HG03558 (cell line): ENCODE measurements around the gene NLRP5.
"Not testable (repeated sequence)": the region's sequence is repeated elsewhere in the genome, so short reads cannot be mapped to it uniquely, and the experiment has no call there.

Experiments
- ATAC-seq: cut with Tn5 transposase; IDR thresholded peaks from one replicate; pipeline ENCODE4 v1.9.1; 2021; ENCODE audit warnings: moderate number of reproducible peaks; ENCODE audit not compliant: unreplicated experiment; ENCODE audit errors: extremely low read depth

Gene NLRP5

DNA sequence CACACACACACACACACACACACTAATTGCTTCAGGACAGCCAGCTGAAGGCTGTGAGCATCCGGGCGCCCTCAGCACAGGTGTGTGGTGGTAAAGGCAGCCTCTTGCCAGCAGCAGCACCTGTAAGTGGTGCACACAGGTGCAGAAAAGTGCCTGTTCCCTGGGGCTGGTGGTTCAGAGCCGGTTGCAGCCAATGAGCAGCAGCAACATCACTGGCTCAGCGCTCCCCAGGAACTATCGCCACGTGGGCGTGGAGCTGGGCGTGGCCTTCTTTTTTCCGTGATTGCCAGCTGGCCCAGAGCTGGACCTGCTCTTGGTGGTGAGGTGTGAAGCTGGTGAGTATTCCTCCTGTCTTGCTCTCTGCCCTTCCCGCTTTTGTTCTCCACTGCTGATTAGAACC is at the start of gene NLRP5:
Gene NLRP5, plus strand, starts transcription at position 289 of the 400 bp plus-strand sequence.
- ATAC-seq = no peak

DNA sequence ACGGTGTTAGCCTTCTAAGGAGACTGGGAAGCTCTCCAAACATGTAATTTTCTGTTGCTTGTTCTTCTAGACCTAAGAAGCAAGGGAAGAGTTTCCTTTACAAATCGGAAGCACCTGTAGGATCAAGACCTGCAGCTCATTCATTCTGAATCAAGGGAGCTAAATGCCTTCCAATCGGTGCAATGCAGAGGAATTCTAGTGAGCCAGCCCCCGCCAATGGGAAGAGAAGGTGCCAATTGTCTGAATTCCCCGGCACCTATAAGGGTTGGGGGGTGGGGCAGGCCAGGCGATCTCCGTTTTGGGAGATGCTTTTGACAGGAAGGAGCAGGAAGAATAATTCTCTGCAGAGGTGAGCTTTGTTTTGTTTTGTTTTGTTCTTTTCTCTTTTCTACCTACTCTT is 47.4 kb upstream of the NLRP5 start:
- no peak for ATAC-seq

DNA sequence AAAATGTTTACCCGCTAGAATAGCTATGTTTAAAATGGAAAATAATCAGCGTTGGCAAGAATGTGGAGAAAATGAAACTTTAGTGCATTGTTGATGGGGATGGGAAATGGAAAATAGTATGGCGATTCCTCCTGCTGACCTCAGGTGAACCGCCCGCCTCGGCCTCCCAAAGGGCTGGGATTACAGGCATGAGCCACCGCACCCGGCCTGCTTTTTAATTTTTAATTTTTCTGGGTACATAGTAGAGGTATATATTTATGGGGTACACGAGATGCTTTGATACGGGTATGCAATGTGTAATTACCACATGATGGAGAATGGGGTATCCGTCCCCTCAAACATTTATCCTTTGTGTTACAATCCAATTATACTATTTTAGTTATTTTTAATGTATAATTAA is 46.3 kb upstream of the NLRP5 start:
- no peak for ATAC-seq

DNA sequence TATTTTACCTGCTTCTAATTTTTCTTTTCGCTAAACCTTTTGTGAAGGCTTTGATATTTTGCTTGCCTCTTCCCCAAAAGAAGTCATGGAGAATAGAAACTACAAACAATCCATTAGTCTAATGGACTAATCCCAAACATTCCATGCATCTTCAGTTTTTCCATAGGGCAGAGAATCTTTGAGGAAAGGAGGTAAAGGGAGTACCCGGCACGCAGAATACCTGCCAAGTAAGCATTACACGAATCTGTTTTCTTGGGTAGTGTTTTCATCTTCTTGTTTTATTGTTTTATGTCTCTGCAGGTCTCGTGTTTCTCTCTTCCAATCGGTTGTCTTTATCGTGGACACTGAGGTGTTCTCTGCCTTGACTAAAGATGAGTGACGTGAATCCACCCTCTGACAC is 39.0 kb upstream of the NLRP5 start, which contains the start of gene NLRP8:
Gene NLRP8, plus strand, starts transcription at position 301 of the 400 bp plus-strand sequence.
- ATAC-seq = no peak

DNA sequence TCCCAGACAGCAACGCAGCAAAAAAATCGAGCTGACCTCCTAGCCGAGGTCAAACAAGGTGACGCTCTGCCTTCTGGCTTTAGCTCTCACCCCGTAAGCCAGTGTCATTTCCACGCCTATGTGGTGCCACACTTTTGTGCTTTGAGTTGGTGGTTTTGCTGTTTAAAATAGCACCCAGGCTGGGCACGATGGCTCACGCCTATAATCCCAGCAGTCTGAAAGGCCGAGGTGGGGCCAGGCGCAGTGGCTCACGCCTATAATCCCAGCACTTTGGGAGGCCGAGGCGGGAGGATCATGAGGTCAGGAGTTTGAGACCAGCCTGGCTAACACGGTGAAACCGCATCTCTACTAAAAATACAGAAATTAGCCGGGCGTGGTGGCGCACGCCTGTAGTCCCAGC is 36.0 kb upstream of the NLRP5 start:
- not testable (repeated sequence) for ATAC-seq

DNA sequence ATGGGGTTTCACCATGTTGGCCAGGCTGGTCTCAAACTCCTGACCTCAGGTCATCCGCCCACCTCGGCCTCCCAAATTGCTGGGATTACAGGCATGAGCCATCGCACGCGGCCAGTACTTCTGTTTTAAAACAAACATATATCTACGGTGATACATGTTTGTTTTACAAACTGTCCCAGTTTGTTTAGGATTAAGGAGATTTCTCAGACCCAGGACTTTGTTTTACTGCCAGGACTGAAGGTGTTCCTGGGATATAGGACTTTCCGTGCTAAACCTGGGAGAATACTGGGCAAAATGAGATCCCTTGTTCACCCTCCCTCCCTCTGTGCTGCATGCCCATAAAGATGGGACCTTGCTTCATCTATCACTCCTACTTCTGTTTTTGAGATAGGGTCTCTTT is 30.1 kb upstream of the NLRP5 start:
- ATAC-seq = no peak

DNA sequence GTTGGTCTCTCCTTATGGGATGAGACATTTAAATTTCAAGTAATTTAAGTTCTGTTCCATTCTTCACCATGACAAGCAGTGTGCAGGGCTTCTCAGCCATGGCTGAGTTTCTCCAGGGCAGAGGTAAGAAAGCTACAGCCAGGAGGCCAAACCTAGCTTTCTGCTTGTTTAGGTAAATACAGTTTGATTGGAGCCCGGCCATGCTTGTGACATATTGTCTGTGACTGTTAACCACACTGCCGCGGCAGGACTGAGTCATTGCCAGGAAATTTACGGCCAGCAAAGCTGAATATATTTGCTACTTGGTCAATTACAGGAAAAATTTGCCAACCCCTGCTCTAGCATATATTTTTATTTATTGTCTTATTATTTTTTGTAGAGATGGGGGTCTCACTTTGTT is 28.2 kb upstream of the NLRP5 start:
- ATAC-seq = no peak

DNA sequence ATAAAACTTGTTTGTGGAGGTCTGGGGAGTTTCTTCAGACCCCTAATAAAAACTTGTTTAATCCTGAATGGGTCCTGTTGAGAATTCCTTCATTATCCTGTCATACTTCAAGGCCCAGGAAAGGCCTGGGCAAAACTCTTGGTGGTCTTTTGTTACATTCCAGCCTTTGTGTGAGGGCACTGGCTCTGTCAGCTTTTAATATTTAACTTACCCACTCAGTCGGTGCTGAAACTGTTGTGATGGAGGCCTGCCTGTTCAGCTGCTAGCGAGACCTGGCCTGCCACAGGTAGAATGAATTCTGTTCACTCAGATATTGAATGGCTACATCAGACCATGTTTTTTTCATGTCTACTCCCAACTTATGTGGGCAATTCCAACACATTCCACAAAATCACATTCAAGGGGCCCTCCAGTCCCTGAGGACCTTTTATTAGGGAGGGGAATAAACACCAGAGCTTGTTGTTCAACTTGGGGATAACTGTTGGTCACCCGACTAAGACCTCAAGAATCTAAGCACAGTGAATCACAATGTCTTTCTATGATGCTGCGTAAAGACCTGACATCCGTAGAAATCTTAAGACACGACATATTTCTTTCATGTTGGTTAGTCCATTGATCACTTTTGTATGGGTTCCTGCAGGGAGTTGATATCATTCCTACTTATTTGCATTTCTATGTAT is 26.4 kb upstream of the NLRP5 start:
- no peak for ATAC-seq

DNA sequence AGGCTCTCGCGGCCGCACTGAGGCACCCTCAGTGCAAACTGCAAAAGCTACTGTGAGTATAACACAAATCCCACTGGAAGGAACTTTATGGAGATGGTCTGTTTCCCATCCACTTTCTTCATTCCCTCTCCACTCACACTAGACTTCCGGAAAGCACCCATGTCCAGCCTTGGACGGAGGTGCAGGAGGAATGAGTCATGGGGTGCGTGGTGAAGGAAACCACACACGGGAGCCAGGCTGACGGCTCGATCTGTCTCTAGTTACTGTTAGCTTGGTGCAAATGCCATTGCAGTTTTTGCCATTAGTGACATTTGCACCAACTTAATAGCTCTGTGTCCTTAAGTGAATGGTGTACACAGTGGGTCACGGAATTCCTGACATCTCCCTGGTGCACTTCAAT is 24.4 kb upstream of the NLRP5 start:
- no peak for ATAC-seq

DNA sequence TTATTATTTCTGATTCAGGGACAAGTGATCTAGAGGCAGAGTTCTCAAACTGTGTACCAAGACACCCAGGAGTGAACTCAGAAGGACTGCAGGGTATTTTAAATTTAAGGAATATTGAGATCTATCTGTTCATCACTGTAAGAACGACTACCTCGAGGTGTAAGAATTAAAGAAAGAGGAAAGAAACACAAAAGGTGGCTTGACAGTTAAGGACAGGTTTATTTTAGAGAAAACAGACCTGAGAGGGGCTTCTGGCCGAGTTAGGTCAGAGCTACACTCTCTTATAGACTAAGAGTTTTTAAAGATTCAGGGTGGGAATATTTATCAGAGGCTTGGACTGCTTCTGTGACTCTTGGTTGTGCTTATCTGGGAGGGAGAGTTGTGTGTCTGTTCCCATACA is 12.6 kb upstream of the NLRP5 start:
- no peak for ATAC-seq

DNA sequence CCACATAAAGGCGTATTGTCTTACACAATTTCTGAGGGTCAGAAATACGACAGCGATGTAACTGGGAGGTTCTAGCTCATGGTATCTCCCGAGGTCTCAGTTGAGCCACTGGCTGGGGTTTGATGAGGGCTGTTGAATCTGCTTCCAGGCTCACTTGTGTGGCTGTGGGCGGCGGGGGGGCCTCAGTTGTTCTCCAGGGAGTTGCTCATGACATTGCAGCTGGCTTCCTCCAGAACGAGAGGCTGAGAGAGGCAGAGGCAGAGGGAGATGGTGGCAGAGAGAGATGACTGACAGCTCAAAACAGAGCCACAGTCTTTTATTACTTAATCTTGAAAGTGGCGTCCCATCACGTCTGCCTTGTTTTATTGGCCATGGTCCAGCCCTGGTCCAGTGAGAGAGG is 6.2 kb upstream of the NLRP5 start:
- no peak for ATAC-seq

DNA sequence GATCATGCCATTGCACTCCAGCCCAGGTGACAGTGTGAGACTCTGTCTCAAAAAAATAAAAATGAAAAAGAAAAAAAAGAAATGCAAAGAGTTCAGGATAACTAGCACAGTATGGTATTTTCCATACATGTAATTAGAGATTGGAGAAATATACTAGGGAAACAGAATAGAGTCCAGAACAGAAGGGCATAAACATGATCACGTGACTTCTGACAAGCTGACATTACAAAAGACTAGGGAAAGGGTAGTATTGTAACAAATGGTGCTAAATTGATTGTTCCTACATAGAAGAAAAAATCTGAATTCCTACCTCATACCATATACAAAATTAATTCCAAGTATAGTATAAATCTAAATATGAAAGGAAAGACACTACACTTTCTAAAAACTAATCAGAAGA is 1.3 kb upstream of the NLRP5 start:
- no peak for ATAC-seq

DNA sequence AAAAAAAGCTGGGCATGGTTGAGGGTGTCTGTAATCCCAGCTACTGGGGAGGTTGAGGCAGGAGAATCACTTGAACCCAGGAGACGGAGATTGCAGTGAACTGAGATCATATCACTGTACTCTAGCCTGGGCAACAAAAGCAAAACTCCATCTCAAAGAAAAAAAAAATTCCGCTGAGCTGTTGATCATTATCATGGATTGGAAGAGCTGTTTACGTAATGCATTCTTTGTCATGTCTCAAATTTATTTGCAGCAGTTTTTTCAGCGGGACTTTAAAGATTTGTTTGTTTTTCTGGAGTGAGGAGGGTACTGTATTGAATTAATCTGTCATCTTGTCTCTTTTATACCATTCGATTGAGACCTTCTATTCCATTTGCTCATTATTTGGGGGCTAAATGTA is 4.3 kb downstream of the NLRP5 start:
- ATAC-seq = no peak

DNA sequence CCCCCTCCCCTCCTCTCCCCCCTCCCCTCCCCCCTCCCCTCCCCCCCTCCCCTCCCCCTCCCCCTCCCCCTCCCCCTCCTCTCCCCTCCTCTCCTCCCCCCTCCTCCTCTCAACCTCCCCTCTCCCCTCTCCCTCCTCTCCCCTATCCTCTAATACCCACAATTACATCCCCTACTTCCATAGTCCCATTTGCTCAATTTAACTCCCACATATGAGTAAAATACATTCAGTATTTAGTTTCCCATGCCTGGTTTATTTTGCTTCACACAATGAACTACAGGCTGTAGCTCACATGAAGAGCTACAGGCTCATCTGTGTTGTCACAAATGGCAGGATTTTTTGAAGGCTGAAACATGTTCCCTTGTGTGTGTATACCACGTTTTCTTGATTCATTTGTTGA is 6.9 kb downstream of the NLRP5 start:
- no peak for ATAC-seq

DNA sequence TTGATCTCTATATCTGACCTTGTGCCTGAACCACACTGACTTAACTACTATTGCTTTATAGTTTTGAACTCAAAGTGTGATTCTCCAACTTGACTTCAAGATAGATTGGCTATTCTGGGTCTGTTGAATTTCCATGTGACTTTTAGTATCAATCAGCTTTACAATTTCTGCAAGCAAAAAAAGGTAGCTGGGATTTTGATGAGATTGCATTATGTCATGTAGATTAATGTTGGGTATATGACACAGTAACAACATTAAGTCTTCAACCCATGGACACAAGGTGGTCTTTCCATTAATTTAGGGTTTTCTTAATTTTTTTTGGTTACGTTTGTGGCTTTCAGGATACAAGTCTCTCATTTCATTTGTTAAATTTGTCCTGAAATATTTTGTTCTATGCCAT is 28.2 kb downstream of the NLRP5 start:
- no peak for ATAC-seq

DNA sequence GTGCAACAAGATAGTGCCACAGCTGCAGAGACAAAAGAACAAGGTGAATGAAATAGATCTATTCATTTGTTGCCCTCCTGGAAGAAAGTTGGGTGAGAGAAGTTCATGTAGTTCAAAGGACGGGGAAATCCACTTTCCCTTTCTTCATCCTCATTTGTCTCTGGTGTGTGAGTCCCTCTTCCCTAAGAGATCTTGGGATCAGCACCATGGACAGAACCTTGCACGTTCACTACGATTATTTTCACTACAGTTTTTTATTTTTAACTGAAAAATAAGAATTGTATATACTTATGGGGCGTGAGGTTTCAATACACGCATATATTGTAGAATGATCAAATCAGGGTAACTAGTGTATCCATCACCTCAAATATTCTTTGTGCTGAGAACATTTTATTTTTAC is 29.2 kb downstream of the NLRP5 start:
- ATAC-seq = no peak

DNA sequence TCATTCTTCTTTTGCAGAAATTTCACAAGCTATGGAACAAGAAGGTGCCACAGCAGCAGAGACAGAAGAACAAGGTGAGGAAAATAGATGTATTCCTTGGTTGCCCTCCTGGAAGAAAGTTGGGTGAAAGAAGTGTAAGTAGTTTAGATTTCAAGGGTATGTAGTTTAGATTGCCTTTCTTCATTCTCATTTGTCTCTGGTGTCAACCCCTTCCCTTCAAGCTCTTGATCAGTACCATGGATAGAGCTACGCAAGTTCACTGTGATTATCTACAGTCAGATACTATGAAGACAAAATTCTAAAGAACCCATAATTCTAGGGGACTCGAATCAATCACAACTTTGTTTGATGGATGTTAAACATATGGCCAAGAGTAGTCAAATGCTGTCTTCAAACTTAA is 32.8 kb downstream of the NLRP5 start:
- ATAC-seq = not testable (repeated sequence)

DNA sequence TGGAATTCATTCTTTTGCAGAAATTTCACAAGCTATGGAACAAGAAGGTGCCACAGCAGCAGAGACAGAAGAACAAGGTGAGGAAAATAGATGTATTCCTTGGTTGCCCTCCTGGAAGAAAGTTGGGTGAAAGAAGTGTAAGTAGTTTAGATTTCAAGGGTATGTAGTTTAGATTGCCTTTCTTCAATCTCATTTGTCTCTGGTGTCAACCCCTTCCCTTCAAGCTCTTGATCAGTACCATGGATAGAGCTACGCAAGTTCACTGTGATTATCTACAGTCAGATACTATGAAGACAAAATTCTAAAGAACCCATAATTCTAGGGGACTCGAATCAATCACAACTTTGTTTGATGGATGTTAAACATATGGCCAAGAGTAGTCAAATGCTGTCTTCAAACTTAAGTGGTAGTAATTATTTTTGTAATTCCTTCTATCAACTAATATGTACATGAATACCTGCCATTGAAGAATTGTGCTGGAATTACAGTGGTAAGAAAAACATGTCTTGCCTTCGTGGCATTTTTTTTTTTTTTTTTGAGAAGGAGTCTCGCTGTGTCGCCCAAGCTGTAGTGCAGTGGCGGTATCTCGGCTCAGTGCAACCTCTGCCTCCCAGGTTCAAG is 33.9 kb downstream of the NLRP5 start:
- ATAC-seq = not testable (repeated sequence)

DNA sequence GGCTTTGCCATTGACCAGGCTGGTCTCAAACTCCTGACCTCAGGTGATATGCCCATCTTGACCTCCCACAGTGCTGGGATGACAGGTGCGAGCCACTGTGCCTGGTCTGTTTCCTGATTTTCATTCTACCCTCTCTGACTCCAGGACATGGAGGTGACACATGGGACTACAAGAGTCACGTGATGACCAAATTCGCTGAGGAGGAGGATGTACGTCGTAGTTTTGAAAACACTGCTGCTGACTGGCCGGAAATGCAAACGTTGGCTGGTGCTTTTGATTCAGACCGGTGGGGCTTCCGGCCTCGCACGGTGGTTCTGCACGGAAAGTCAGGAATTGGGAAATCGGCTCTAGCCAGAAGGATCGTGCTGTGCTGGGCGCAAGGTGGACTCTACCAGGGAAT is 40.2 kb downstream of the NLRP5 start:
- no peak for ATAC-seq

DNA sequence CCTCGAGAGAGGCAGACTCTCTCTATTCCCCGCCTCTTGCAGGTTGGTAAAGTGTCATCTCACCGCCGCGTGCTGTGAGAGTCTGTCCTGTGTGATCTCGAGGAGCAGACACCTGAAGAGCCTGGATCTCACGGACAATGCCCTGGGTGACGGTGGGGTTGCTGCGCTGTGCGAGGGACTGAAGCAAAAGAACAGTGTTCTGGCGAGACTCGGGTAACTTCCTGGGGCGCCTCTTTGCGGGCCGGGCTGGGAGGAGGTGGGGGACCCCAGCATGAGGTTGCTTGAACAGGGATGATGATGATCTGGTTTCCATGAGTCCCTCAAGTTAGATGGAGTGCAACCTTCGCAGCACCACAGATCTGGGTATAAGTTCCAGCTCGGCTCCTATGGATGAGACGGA is 67.0 kb downstream of the NLRP5 start:
- no peak for ATAC-seq

DNA sequence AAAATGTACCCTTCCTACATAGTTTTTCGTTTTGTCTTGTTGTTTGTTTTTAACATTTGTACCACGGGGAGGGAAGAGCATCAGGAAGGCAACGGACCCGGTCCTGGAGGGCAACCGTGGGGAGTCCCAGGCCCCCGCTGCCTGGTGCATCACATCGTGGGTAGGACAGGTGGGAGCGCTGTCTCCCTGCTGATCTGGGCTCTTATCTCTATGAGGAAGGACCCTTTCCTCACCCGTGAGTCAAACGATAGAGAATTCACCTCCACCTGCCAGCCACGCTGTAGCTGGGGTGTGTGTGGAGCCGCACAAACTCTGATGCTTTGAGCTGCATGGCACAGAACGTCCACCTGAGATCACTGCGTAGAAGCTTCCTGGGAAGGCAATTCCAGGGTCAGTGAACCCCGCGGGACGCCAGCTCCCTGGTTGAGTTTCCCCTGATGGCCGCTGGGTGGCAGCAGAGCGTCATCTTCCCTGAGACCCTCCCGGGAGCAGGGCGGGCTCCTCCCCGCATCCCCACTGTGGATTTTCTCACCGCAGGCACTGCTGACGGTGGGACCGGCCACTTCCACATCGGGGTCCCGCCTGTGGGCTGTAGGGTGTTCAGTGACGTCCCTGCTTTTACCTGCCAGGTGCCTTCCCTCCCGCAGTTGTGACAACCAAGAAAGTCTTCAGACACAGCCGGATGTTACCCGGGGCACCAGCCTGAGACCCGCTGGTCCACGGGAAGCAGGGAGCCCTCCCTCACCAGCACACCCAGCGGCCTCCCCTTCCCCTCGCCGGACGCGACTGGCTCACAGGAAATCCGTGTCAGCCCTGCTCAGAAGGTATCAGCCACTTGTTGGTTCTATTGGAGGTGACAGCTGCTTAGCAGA is 79.8 kb downstream of the NLRP5 start:
- no peak for ATAC-seq
